Measurements from ENCODE around the gene SLC7A1. TPM values are rescaled to one million over a fixed set of nuclear protein-coding genes. Genes with fewer than 3 reads are reported as not detected.
A peak's percentile ranks its signal among the peaks of the same experiment; 100 is the strongest.

The SLC7A1 gene
- total RNA-seq, 3 donors from 2014 or later: 6.6 to 15.4 (median 12.7) TPM

- Histone ChIP-seq H3K4me3 (no peak overlapping the region), H3K27me3 (no peaks in the 10 kb centered on the region), H3K36me3 (no peaks in the 10 kb centered on the region), H3K27ac (no peak overlapping the region), H3K9me3 (no peaks in the 10 kb centered on the region), H3K4me1 (peaks cover 0 to 7% of the 10 kb centered on the region in 2 donors)
- no peak for TF ChIP-seq POLR2AphosphoS5 (IDR thresholded peaks at IDR 0.05)
- TF ChIP-seq POLR2A (IDR thresholded peaks at IDR 0.05): no peak
- no peak for TF ChIP-seq CTCF (IDR thresholded peaks at IDR 0.05)
- DNase-seq (ENCODE audit: low spot score in 2 of 2): no peak
- intact Hi-C loops (cut with DNase I; ENCODE audit: low total_unique reads): no loop called here
Measured at GRCh38 chr13:29572575-29572974, 22.9 kb downstream of the SLC7A1 start.

GRCh38 chr13:29571876-29572570 is 23.5 kb downstream of the SLC7A1 start:
- TF ChIP-seq POLR2A (IDR thresholded peaks at IDR 0.05) (no peak), POLR2AphosphoS5 (IDR thresholded peaks at IDR 0.05) (no peak), CTCF (IDR thresholded peaks at IDR 0.05) (no peak)
- Histone ChIP-seq H3K4me1 (peaks cover 0 to 7% of the 10 kb centered on the region in 2 donors), H3K36me3 (no peaks in the 10 kb centered on the region), H3K27ac (no peak overlapping the region), H3K27me3 (no peaks in the 10 kb centered on the region), H3K9me3 (no peaks in the 10 kb centered on the region), H3K4me3 (no peak overlapping the region)
- intact Hi-C loops (cut with DNase I; ENCODE audit: low total_unique reads): no loop called here
- DNase-seq (ENCODE audit: low spot score in 2 of 2): no peak

- no peak for TF ChIP-seq CTCF (IDR thresholded peaks at IDR 0.05)
- TF ChIP-seq POLR2AphosphoS5 (IDR thresholded peaks at IDR 0.05): no peak
- no peak for TF ChIP-seq POLR2A (IDR thresholded peaks at IDR 0.05)
- H3K4me3 ChIP-seq: no peak overlapping the region
- DNase-seq (ENCODE audit: low spot score in 2 of 2): no peak
- no peaks in the 10 kb centered on the region for H3K27me3 ChIP-seq
- peaks cover 0 to 5% of the 10 kb centered on the region in 2 donors for H3K4me1 ChIP-seq
- no peak overlapping the region for H3K27ac ChIP-seq
- H3K36me3 ChIP-seq: no peaks in the 10 kb centered on the region
- intact Hi-C loops (cut with DNase I; ENCODE audit: low total_unique reads): no loop called here
- no peaks in the 10 kb centered on the region for H3K9me3 ChIP-seq
Measured at GRCh38 chr13:29570051-29570654, 25.3 kb downstream of the SLC7A1 start.

GRCh38 chr13:29569253-29570050 is 26.0 kb downstream of the SLC7A1 start:
- Histone ChIP-seq H3K36me3 (no peaks in the 10 kb centered on the region), H3K9me3 (no peaks in the 10 kb centered on the region), H3K4me3 (no peak overlapping the region), H3K27ac (no peak overlapping the region), H3K4me1 (no peaks in the 10 kb centered on the region), H3K27me3 (no peaks in the 10 kb centered on the region)
- no peak for TF ChIP-seq CTCF (IDR thresholded peaks at IDR 0.05)
- TF ChIP-seq POLR2A (IDR thresholded peaks at IDR 0.05): no peak
- no peak for TF ChIP-seq POLR2AphosphoS5 (IDR thresholded peaks at IDR 0.05)
- DNase-seq (ENCODE audit: low spot score in 2 of 2): peak in 1 of 2 donors; percentile 67
- intact Hi-C loops (cut with DNase I; ENCODE audit: low total_unique reads): no loop called here

GRCh38 chr13:29568731-29569130 is 26.8 kb downstream of the SLC7A1 start:
- Histone ChIP-seq H3K4me1 (no peaks in the 10 kb centered on the region), H3K27ac (no peak overlapping the region), H3K9me3 (no peaks in the 10 kb centered on the region), H3K36me3 (no peaks in the 10 kb centered on the region), H3K27me3 (no peaks in the 10 kb centered on the region), H3K4me3 (no peak overlapping the region)
- DNase-seq (ENCODE audit: low spot score in 2 of 2): no peak
- intact Hi-C loops (cut with DNase I; ENCODE audit: low total_unique reads): no loop called here
- TF ChIP-seq CTCF (IDR thresholded peaks at IDR 0.05): no peak
- no peak for TF ChIP-seq POLR2AphosphoS5 (IDR thresholded peaks at IDR 0.05)
- TF ChIP-seq POLR2A (IDR thresholded peaks at IDR 0.05): no peak

Measured in breast epithelium (tissue), 4 donors.